ENCODE results near the gene BEND2. TPM values are rescaled to one million over a fixed set of nuclear protein-coding genes. Genes with fewer than 3 reads are reported as not detected.

BEND2 gene
- total and polyA plus RNA-seq, 10 of the 15 experiments (the other 5 are each of a cell fraction or from before 2014, with no cell fraction given): not detected

DNA sequence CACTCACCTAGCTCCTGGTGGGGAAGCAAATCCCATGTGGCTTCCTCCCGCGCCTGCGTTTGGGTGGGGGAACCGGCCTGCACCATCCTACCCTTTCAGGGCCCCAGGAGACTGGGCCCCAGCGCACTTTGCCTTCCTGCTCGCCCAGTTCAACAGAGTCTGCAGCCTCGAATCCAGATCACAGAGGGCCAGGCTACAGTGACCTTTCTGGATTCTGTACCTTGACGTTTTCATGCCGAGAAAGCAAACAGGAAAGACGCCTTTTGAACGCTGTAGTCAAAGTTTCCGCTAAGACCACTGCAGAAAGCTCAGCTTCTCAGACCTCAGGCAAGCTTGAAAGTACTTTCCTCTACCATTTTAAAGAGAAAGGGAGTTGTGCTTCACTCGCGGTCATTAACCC, 7.4 kb upstream of the BEND2 start:
- H3K36me3 ChIP-seq (ENCODE audit: control insufficient read depth in 2 of 2, insufficient read depth in 2 of 2, low read length in 1 of 2): no peaks in the 10 kb centered on the region
- no peak for FAIRE-seq
- no peak for TF ChIP-seq SIX5 (IDR thresholded peaks at IDR 0.05; ENCODE audit: low read depth, low read length, severe bottlenecking)
- TF ChIP-seq TCF3 (IDR thresholded peaks at IDR 0.05; ENCODE audit: borderline replicate concordance, insufficient read depth, low read depth, low read length): no peak
- TF ChIP-seq, protein P1, sequence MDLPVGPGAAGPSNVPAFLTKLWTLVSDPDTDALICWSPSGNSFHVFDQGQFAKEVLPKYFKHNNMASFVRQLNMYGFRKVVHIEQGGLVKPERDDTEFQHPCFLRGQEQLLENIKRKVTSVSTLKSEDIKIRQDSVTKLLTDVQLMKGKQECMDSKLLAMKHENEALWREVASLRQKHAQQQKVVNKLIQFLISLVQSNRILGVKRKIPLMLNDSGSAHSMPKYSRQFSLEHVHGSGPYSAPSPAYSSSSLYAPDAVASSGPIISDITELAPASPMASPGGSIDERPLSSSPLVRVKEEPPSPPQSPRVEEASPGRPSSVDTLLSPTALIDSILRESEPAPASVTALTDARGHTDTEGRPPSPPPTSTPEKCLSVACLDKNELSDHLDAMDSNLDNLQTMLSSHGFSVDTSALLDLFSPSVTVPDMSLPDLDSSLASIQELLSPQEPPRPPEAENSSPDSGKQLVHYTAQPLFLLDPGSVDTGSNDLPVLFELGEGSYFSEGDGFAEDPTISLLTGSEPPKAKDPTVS (IDR thresholded peaks at IDR 0.05; ENCODE audit: low read depth, low read length): no peak
- no peak for TF ChIP-seq MEF2B (IDR thresholded peaks at IDR 0.05; ENCODE audit: partially characterized antibody, poor library complexity, severe bottlenecking)
- TF ChIP-seq CBX5 (IDR thresholded peaks at IDR 0.05; ENCODE audit: low read depth): no peak
- no peak for TF ChIP-seq SPI1 (IDR thresholded peaks at IDR 0.05; ENCODE audit: borderline replicate concordance, insufficient read depth, low read depth, low read length)
- no peak for TF ChIP-seq RBBP5 (conservative IDR thresholded peaks at IDR 0.05)
- no peak for TF ChIP-seq HDAC2 (IDR thresholded peaks at IDR 0.05)
- no peak for TF ChIP-seq TBL1XR1 (IDR thresholded peaks at IDR 0.05; ENCODE audit: low read depth, low read length)
- TF ChIP-seq MYC (IDR thresholded peaks at IDR 0.05; ENCODE audit: insufficient read depth, insufficient read length, insufficient replicate concordance, low read length, severe bottlenecking): no peak
- TF ChIP-seq SUZ12 (IDR thresholded peaks at IDR 0.05; ENCODE audit: unreplicated experiment): no peak
- no peak overlapping the region for H3K9ac ChIP-seq (ENCODE audit: control insufficient read depth, insufficient read depth, low read length)
- intact Hi-C loops (cut with micrococcal nuclease; ENCODE audit: unreplicated experiment): no loop called here
- H4K20me1 ChIP-seq (ENCODE audit: control insufficient read depth, insufficient read depth): no peaks in the 10 kb centered on the region
- DNase-seq (ENCODE audit: low read depth, low spot score): no peak
- no peak for ATAC-seq
- H3K9me3 ChIP-seq (replicated peaks; ENCODE audit: control insufficient read depth, insufficient read depth, low read length): no peaks in the 10 kb centered on the region
- WGBS (ENCODE audit: insufficient coverage, insufficient replicate concordance, low lambda C conversion rate, missing lambda C conversion rate): 51% methylated on average over 14 of the region's 14 CpGs
- ChIA-PET SMC1A (ENCODE audit: uncharacterized antibody, unreplicated experiment) (interaction anchor here (0.6 kb wide), 1 partner anchor 24 kb away, joined by 3 read pairs; no protein-coding TSS in a partner anchor), RAD21 (ENCODE audit: unreplicated experiment) (no interaction called here), POLR2A (no interaction called here), CTCF (interaction anchor here (0.6 to 1.0 kb wide), 2 partner anchors 11 to 60 kb away, joined by 3 read pairs; no protein-coding TSS in a partner anchor)
- H2AFZ ChIP-seq (ENCODE audit: control insufficient read depth, low read depth, low read length): no peak overlapping the region
- H3K27me3 ChIP-seq (replicated peaks in 1 of 2; ENCODE audit: control insufficient read depth in 2 of 2, insufficient read depth in 2 of 2, low read length in 1 of 2): no peaks in the 10 kb centered on the region
- no peaks in the 10 kb centered on the region for H3K79me2 ChIP-seq (ENCODE audit: control insufficient read depth, insufficient read depth, low read length)
- in situ Hi-C loops (cut with MboI): no loop called here
- no TSS peak for BruUV-seq (replicated peaks)
- no peaks in the 10 kb centered on the region for H3K4me1 ChIP-seq (ENCODE audit: control insufficient read depth, insufficient read depth, low read length)
- no peak overlapping the region for H3K4me2 ChIP-seq (ENCODE audit: control insufficient read depth, insufficient read depth)
- no peak overlapping the region for H3K4me3 ChIP-seq
- no peak overlapping the region for H3K27ac ChIP-seq (ENCODE audit: control insufficient read depth, insufficient read depth)

All from GM12878 (cell line).